Spleen (tissue), 11 donors: ENCODE data around the gene LITAF. TPM values are rescaled to one million over a fixed set of nuclear protein-coding genes. Genes with fewer than 3 reads are reported as not detected.
"Not testable (repeated sequence)": the region's sequence is repeated elsewhere in the genome, so short reads cannot be mapped to it uniquely, and the experiment has no call there.

Experiments
- DNase-seq: peaks from one replicate; pipeline ENCODE4 v3.0.0-alpha.2; 2020
- H3K27ac ChIP-seq, 8 donors: fragments of 200-600 bp; sonication (generic) in 7 of 8; 1 replicate in 4 of 8; 2 replicates in 4 of 8; pipeline versions ENCODE4 v1.5.0 to v1.8.0; 2016 to 2021; ENCODE audit warnings: inconsistent platforms in 4 of 8, mild to moderate bottlenecking in 4 of 8, moderate library complexity in 1 of 8
- H3K27me3 ChIP-seq, 7 donors: fragments of 200-600 bp; sonication (generic) in 6 of 7; replicated peaks in 1 of 7; 1 replicate in 4 of 7; 2 replicates in 3 of 7; pipeline versions ENCODE4 v1.5.0 to v1.8.0; 2016 to 2021; ENCODE audit warnings: inconsistent platforms in 3 of 7, mild to moderate bottlenecking in 1 of 7
- H3K36me3 ChIP-seq, 6 donors: fragments of 200-600 bp; sonication (generic) in 5 of 6; 1 replicate in 4 of 6; 2 replicates in 2 of 6; pipeline versions ENCODE4 v1.5.0 to v1.8.0; 2016 to 2021; ENCODE audit warnings: inconsistent platforms in 2 of 6
- H3K4me1 ChIP-seq, 6 donors: fragments of 200-600 bp; sonication (generic) in 5 of 6; 1 replicate in 3 of 6; 2 replicates in 3 of 6; pipeline versions ENCODE4 v1.5.0 to v1.8.0; 2016 to 2021; ENCODE audit warnings: inconsistent platforms in 3 of 6
- H3K4me3 ChIP-seq, 8 donors: fragments of 200-600 bp; sonication (generic) in 7 of 8; 1 replicate in 4 of 8; 2 replicates in 4 of 8; pipeline versions ENCODE4 v1.5.0 to v1.8.0; 2016 to 2021; ENCODE audit warnings: inconsistent platforms in 4 of 8, mild to moderate bottlenecking in 4 of 8, moderate library complexity in 2 of 8
- H3K9me3 ChIP-seq, 8 donors: fragments of 200-600 bp; sonication (generic) in 7 of 8; 1 replicate in 4 of 8; 2 replicates in 4 of 8; pipeline versions ENCODE4 v1.5.0 to v1.8.0; 2016 to 2021; ENCODE audit warnings: inconsistent platforms in 4 of 8
- POLR2A ChIP-seq, 3 donors: fragments of 450-650 bp; IDR thresholded peaks; one replicate each; pipeline ENCODE4 v1.5.1; 2017; ENCODE audit warnings: antibody characterized with exemption in 3 of 3, mild to moderate bottlenecking in 1 of 3
- POLR2AphosphoS5 ChIP-seq, 3 donors: sonication (generic); formaldehyde crosslinking; IDR thresholded peaks; one replicate each; pipeline ENCODE4 v1.5.1; 2017; ENCODE audit warnings: antibody characterized with exemption in 3 of 3
- WGBS, 5 donors: extraction: QIAGEN DNeasy Blood & Tissue Kit in 3 of 5; methylation state at CpG; one replicate each; pipeline versions ENCODE4 v1.1.5 to v1.1.7; 2013 to 2018; 5-methylcytosine and 5-hydroxymethylcytosine counted together
- intact Hi-C: fragments of 100-400 bp; cut with DNase I; formaldehyde crosslinking; loops from one replicate; pipeline ENCODE4 v1.15.0; 2023; ENCODE audit warnings: low total_unique reads
- polyA plus RNA-seq, 3 donors: library from polyadenylated mRNA; stranded (reverse); fragments of 200-250 nt; gene quantifications; one replicate each; pipeline ENCODE4 v1.2.1, GENCODE V29; 2013
- total RNA-seq, 7 donors: library from RNA; depleted of rRNA in 3 of 7; stranded (reverse); fragments of >200 nt in 3 of 7; fragmentation: NEBNext Ultra II Directional in 4 of 7; extraction: Animal tissue kit (Norgen Biotek cat#: 25700) in 4 of 7; gene quantifications; one replicate each; pipeline versions ENCODE4 v1.1.0 to v1.2.1, GENCODE V29; 2016 to 2021
- TF ChIP-seq, protein P1 (sequence below), 11 experiments: fragments of 200-600 bp in 7 of 11; fragments of 450-650 bp in 4 of 11; sonication (generic) in 4 of 11; IDR thresholded peaks in 8 of 11; conservative IDR thresholded peaks in 3 of 11; 1 replicate in 7 of 11; 2 replicates in 4 of 11; pipeline versions ENCODE4 v1.4.0 to v1.8.0; 2016 to 2021; ENCODE audit warnings: antibody characterized with exemption in 11 of 11, inconsistent platforms in 4 of 11, mild to moderate bottlenecking in 1 of 11
- donor health status: healthy with polysubstance abuse.
- donor health status: DM: no; HTN: no; CAD: no; lungs with moderate emphysema.
- donor health status: DM: no; HTN: no; CAD: no.
- donor health status: Bipolar disorder and iron deficiency.
- donor health status: healthy.
- donor health status: DM: no; HTN: no; CAD: no.
- donor health status: DM: yes; HTN: yes; CAD: no.

LITAF gene
- total and polyA plus RNA-seq, 10 donors, result 55.8 to 312 (median 162) TPM

- WGBS, 5 donors, result 63 to 88% (median 79%) methylated on average over 5 to 14 of the region's 14 CpGs
- Histone ChIP-seq H3K9me3 (no peaks in the 10 kb centered on the region), H3K36me3 (no peaks in the 10 kb centered on the region), H3K27ac (no peak overlapping the region), H3K4me3 (no peak overlapping the region), H3K27me3 (no peaks in the 10 kb centered on the region), H3K4me1 (no peaks in the 10 kb centered on the region)
- intact Hi-C loops, result no loop called here
- DNase-seq, result no peak
- TF ChIP-seq POLR2A (IDR thresholded peaks at IDR 0.05) (no peak), POLR2AphosphoS5 (IDR thresholded peaks at IDR 0.05) (no peak)
- TF ChIP-seq, protein P1, sequence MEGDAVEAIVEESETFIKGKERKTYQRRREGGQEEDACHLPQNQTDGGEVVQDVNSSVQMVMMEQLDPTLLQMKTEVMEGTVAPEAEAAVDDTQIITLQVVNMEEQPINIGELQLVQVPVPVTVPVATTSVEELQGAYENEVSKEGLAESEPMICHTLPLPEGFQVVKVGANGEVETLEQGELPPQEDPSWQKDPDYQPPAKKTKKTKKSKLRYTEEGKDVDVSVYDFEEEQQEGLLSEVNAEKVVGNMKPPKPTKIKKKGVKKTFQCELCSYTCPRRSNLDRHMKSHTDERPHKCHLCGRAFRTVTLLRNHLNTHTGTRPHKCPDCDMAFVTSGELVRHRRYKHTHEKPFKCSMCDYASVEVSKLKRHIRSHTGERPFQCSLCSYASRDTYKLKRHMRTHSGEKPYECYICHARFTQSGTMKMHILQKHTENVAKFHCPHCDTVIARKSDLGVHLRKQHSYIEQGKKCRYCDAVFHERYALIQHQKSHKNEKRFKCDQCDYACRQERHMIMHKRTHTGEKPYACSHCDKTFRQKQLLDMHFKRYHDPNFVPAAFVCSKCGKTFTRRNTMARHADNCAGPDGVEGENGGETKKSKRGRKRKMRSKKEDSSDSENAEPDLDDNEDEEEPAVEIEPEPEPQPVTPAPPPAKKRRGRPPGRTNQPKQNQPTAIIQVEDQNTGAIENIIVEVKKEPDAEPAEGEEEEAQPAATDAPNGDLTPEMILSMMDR (IDR thresholded peaks at IDR 0.05 in 8 of 11, conservative IDR thresholded peaks at IDR 0.05 in 3 of 11), result no peak
These were observed 72.4 kb downstream of the LITAF start for GRCh38 chr16:11514283-11514682.

DNA sequence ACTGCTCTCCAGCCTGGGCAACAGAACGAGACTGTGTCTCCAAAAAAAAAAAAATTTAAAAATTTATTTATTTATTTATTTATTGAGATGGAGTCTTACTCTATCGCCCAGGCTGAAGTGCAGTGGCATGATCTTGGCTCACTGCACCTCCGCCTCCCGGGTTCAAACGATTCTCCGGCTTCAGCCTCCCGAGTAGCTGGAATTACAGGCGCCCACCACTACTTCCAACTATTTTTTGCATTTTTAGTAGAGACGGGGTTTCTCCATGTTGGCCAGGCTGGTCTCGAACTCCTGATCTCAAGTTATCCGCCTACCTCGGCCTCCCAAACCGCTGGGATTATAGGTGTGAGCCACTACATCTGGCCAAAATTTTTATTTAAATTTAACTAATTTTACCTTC is 73.4 kb downstream of the LITAF start:
- 93 to 96% (median 94%) methylated on average over 13 of the region's 13 CpGs for WGBS, 5 donors
- H3K27me3 ChIP-seq, H3K4me3 ChIP-seq, intact Hi-C loops, H3K36me3 ChIP-seq, DNase-seq, H3K27ac ChIP-seq, H3K4me1 ChIP-seq, H3K9me3 ChIP-seq: not testable (repeated sequence)

DNA sequence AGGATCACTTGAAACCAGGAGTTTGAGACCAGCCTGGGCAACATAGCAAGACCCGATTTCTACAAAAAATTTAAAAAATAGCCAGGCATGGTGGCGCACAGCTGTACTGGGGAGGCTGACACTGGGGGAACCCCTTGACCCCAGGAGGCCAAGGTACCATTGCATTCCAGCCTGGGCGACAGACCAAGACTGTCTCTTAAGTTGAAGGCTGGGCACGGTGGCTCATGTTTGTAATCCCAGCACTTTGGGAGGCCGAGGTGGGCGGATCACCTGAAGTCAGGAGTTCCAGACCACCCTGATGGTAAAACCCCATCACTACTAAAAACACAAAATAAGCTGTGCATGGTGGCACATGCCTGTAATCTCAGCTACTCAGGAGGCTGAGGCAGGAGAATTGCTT is 74.9 kb downstream of the LITAF start:
- Histone ChIP-seq H3K4me1 (peaks cover 0 to 6% (median 1%) of the 10 kb centered on the region in 6 donors), H3K36me3 (peaks cover 0 to 6% (median 0%) of the 10 kb centered on the region in 6 donors), H3K9me3 (no peaks in the 10 kb centered on the region), H3K27ac (no peak overlapping the region), H3K27me3 (no peaks in the 10 kb centered on the region), H3K4me3 (no peak overlapping the region)
- TF ChIP-seq POLR2AphosphoS5 (IDR thresholded peaks at IDR 0.05), result no peak
- TF ChIP-seq POLR2A (IDR thresholded peaks at IDR 0.05), result no peak
- TF ChIP-seq, protein P1 (IDR thresholded peaks at IDR 0.05 in 8 of 11, conservative IDR thresholded peaks at IDR 0.05 in 3 of 11), result no peak
- 77 to 98% (median 85%) methylated on average over 6 of the region's 6 CpGs for WGBS, 5 donors
- no peak for DNase-seq
- intact Hi-C loops, result no loop called here

DNA sequence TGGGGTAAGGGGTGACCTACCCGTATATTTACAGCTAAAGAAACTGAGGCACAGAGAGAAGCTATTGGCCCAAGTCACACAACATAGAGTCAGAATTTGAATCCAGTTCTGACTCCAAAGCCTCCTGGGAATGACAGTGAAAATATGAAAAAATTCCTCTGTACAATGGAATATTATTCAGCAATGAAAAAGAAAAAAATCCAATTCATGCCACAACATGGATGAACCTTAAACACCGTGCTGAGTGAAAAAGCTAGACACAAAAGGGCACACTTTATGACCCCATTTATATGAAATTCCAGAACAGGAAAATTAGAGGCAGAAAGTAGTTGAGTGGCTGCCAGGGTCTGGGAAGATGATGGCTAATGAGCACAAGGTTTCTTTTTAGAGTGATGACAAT is 75.4 kb downstream of the LITAF start:
- Histone ChIP-seq H3K27ac (no peak overlapping the region), H3K9me3 (no peaks in the 10 kb centered on the region), H3K4me1 (peaks cover 0 to 11% (median 3%) of the 10 kb centered on the region in 6 donors), H3K36me3 (peaks cover 0 to 6% (median 0%) of the 10 kb centered on the region in 6 donors), H3K4me3 (no peak overlapping the region), H3K27me3 (no peaks in the 10 kb centered on the region)
- TF ChIP-seq, protein P1 (IDR thresholded peaks at IDR 0.05 in 8 of 11, conservative IDR thresholded peaks at IDR 0.05 in 3 of 11), result no peak
- TF ChIP-seq POLR2A (IDR thresholded peaks at IDR 0.05) (no peak), POLR2AphosphoS5 (IDR thresholded peaks at IDR 0.05) (no peak)
- intact Hi-C loops, result no loop called here
- WGBS, 5 donors, result 82 to 96% (median 94%) methylated on average over 2 of the region's 2 CpGs
- DNase-seq, result no peak
